Hepatocyte (in vitro differentiated cells): ENCODE data around the gene ATXN1. TPM values are rescaled to one million over a fixed set of nuclear protein-coding genes. Genes with fewer than 3 reads are reported as not detected.

Experiments used
- DNase-seq: peaks from one replicate; pipeline ENCODE4 v3.0.0-alpha.2; 2016; ENCODE audit warnings: low spot score
- H2AFZ ChIP-seq: fragments of 200-600 bp; sonication (generic); 2 replicates; pipeline ENCODE4 v1.6.0; 2016; ENCODE audit warnings: antibody characterized with exemption, mild to moderate bottlenecking
- H3K27ac ChIP-seq: fragments of 200-600 bp; sonication (generic); 2 replicates; pipeline ENCODE4 v1.5.1; 2016; ENCODE audit warnings: mild to moderate bottlenecking
- H3K27me3 ChIP-seq: fragments of 200-600 bp; sonication (generic); 2 replicates; pipeline ENCODE4 v1.6.1; 2016
- H3K36me3 ChIP-seq: fragments of 200-600 bp; sonication (generic); replicated peaks from 2 replicates; pipeline ENCODE4 v1.5.1; 2016; ENCODE audit warnings: low read depth; ENCODE audit not compliant: insufficient read depth
- H3K4me1 ChIP-seq: fragments of 200-600 bp; sonication (generic); 2 replicates; pipeline ENCODE4 v1.5.1; 2016; ENCODE audit warnings: mild to moderate bottlenecking, moderate library complexity; ENCODE audit not compliant: insufficient read depth
- H3K4me2 ChIP-seq: fragments of 200-600 bp; sonication (generic); 2 replicates; pipeline ENCODE4 v1.6.0; 2016
- H3K4me3 ChIP-seq: fragments of 200-600 bp; sonication (generic); 2 replicates; pipeline ENCODE4 v1.5.1; 2016; ENCODE audit warnings: mild to moderate bottlenecking
- H3K79me2 ChIP-seq: fragments of 200-600 bp; sonication (generic); 2 replicates; pipeline ENCODE4 v1.6.0; 2017; ENCODE audit warnings: mild to moderate bottlenecking
- H3K9me2 ChIP-seq: fragments of 200-600 bp; sonication (generic); replicated peaks from 2 replicates; pipeline ENCODE4 v1.6.0; 2017; ENCODE audit warnings: mild to moderate bottlenecking; ENCODE audit not compliant: insufficient read depth
- H3K9me3 ChIP-seq: fragments of 200-600 bp; sonication (generic); 2 replicates; pipeline ENCODE4 v1.5.1; 2016; ENCODE audit warnings: low read depth, mild to moderate bottlenecking
- H4K20me1 ChIP-seq: fragments of 200-600 bp; sonication (generic); 2 replicates; pipeline ENCODE4 v1.6.0; 2016; ENCODE audit warnings: mild to moderate bottlenecking; ENCODE audit not compliant: insufficient read depth, poor library complexity, severe bottlenecking
- EZH2 ChIP-seq: fragments of 200-600 bp; sonication (generic); IDR thresholded peaks from 2 replicates; pipeline ENCODE4 v1.6.1; 2016; ENCODE audit warnings: antibody characterized with exemption, mild to moderate bottlenecking, borderline replicate concordance
- EZH2phosphoT487 ChIP-seq: fragments of 200-600 bp; sonication (generic); IDR thresholded peaks from one replicate; pipeline ENCODE4 v1.6.1; 2018; ENCODE audit warnings: antibody characterized with exemption, mild to moderate bottlenecking, low read depth, moderate library complexity; ENCODE audit not compliant: unreplicated experiment, severe bottlenecking
- WGBS: methylation state at CpG from one replicate; pipeline ENCODE4 v1.1.6; 2016; ENCODE audit warnings: low lambda C conversion rate; ENCODE audit errors: missing lambda C conversion rate; 5-methylcytosine and 5-hydroxymethylcytosine counted together
- polyA plus RNA-seq: library from polyadenylated mRNA; unstranded; fragments of >200 nt; fragmentation: Nextera tagmentation; extraction: Ambion mirVana; gene quantifications from 2 replicates; pipeline ENCODE4 v1.2.1, GENCODE V29; 2016
- total RNA-seq: library from RNA; depleted of rRNA; stranded (reverse); fragments of >200 nt; gene quantifications from 2 replicates; pipeline ENCODE4 v1.2.3, GENCODE V29; 2014
- TF ChIP-seq, protein P1 (sequence below): fragments of 200-600 bp; sonication (generic); IDR thresholded peaks from 2 replicates; pipeline ENCODE4 v1.5.1; 2016; ENCODE audit warnings: antibody characterized with exemption, mild to moderate bottlenecking; ENCODE audit not compliant: poor library complexity

Gene ATXN1
- total and polyA plus RNA-seq, 2 experiments from 2014 or later: 14.7 to 32.6 TPM

DNA sequence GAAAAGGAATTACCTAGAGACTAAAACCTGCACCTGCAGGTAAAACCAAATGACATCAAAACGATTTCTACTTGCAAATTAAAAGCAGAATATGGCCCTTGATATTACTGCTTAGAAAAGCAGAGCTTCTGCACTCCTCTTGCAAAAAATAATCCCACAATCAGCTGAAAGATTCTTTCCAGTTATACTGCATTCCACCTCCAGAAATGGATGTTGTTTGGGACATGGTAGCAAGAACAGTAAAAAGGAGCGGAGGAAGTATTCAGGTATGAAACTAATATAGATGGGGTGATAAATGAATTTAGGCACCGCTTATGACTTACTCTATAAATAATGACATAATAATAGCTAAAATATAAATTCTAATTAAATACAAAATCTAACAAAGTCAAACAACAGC, 14.9 kb downstream of the ATXN1 start:
- H2AFZ ChIP-seq: no peak overlapping the region
- no peak overlapping the region for H3K4me3 ChIP-seq
- 82% methylated on average over 3 of the region's 3 CpGs for WGBS
- H3K9me3 ChIP-seq: no peaks in the 10 kb centered on the region
- H3K79me2 ChIP-seq: peaks cover 92% of the 10 kb centered on the region
- peak overlapping the region; percentile 66 for H3K4me2 ChIP-seq
- H3K27me3 ChIP-seq: no peaks in the 10 kb centered on the region
- H4K20me1 ChIP-seq: peaks cover 3% of the 10 kb centered on the region
- TF ChIP-seq EZH2: no peak
- TF ChIP-seq, protein P1, sequence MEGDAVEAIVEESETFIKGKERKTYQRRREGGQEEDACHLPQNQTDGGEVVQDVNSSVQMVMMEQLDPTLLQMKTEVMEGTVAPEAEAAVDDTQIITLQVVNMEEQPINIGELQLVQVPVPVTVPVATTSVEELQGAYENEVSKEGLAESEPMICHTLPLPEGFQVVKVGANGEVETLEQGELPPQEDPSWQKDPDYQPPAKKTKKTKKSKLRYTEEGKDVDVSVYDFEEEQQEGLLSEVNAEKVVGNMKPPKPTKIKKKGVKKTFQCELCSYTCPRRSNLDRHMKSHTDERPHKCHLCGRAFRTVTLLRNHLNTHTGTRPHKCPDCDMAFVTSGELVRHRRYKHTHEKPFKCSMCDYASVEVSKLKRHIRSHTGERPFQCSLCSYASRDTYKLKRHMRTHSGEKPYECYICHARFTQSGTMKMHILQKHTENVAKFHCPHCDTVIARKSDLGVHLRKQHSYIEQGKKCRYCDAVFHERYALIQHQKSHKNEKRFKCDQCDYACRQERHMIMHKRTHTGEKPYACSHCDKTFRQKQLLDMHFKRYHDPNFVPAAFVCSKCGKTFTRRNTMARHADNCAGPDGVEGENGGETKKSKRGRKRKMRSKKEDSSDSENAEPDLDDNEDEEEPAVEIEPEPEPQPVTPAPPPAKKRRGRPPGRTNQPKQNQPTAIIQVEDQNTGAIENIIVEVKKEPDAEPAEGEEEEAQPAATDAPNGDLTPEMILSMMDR: no peak
- TF ChIP-seq EZH2phosphoT487: no peak
- H3K36me3 ChIP-seq: no peaks in the 10 kb centered on the region
- no peaks in the 10 kb centered on the region for H3K9me2 ChIP-seq
- peak overlapping the region; percentile 88 for H3K27ac ChIP-seq
- DNase-seq: no peak
- peaks cover 43% of the 10 kb centered on the region for H3K4me1 ChIP-seq

DNA sequence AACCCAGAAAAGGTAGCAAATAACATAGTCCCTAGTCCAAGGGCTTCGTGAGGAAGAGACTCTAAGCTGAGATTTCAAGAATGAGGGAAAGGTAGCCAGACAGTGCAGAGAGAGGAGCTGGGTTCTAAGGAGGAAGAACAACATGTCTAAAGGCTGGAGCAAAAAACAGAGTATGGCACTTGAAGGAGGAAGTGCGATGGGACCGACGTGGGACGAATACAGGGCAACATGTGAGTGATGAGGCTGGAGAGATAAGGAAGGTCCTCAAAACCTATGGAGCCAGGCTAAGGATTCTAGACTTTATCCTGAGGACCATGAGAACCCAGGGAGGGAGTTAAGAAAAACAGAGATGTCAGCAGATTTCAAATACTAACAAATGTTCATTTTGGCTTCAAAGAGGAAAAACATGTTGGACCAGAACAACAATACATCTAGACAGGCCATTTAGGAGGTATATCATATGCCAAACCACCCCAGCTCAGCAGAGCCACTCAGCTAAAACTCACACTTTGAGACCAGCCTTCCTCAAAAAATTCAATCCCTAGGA, 17.5 kb downstream of the ATXN1 start:
- H4K20me1 ChIP-seq: peaks cover under 1% of the 10 kb centered on the region
- no peak overlapping the region for H3K4me2 ChIP-seq
- H3K27ac ChIP-seq: no peak overlapping the region
- no peak overlapping the region for H2AFZ ChIP-seq
- no peaks in the 10 kb centered on the region for H3K9me3 ChIP-seq
- H3K36me3 ChIP-seq: no peaks in the 10 kb centered on the region
- peaks cover 81% of the 10 kb centered on the region for H3K79me2 ChIP-seq
- TF ChIP-seq, protein P1: no peak
- no peak for TF ChIP-seq EZH2
- TF ChIP-seq EZH2phosphoT487: no peak
- H3K4me3 ChIP-seq: no peak overlapping the region
- DNase-seq: no peak
- no peaks in the 10 kb centered on the region for H3K9me2 ChIP-seq
- peaks cover 45% of the 10 kb centered on the region for H3K4me1 ChIP-seq
- H3K27me3 ChIP-seq: no peaks in the 10 kb centered on the region
- WGBS: 98% methylated on average over 5 of the region's 5 CpGs

DNA sequence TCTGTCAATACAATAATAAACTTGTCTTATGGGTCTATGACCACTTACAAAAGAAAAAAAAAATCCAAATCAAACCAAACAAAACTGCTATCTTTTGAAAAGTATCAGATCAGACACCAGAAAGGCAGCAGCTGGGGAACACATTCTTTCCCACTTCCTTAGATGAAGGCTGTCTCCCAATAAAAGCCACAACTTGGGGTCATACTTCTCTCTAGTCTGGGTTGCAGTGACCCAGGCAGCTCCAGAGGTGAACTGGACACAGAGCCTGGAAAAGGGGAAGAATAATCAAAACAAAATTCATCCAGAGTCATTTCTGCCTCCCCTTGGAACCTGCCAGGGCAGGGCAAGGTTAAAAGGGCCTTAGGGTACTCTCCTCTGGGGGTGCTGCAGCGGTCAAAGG, 19.1 kb downstream of the ATXN1 start:
- Histone ChIP-seq H3K9me3 (no peaks in the 10 kb centered on the region), H3K9me2 (no peaks in the 10 kb centered on the region), H2AFZ (no peak overlapping the region), H3K27ac (peak overlapping the region; percentile 72), H3K4me2 (peak overlapping the region; percentile 47), H3K4me1 (peaks cover 43% of the 10 kb centered on the region), H3K27me3 (no peaks in the 10 kb centered on the region), H4K20me1 (no peaks in the 10 kb centered on the region), H3K36me3 (no peaks in the 10 kb centered on the region), H3K79me2 (peaks cover 79% of the 10 kb centered on the region), H3K4me3 (no peak overlapping the region)
- TF ChIP-seq EZH2 (no peak), EZH2phosphoT487 (no peak)
- TF ChIP-seq, protein P1: no peak
- WGBS: 95% methylated on average over 1 of the region's 1 CpG
- DNase-seq: no peak
